Measurements from ENCODE around the gene UBE2I. TPM values are rescaled to one million over a fixed set of nuclear protein-coding genes. Genes with fewer than 3 reads are reported as not detected.
"Not testable (repeated sequence)": the region's sequence is repeated elsewhere in the genome, so short reads cannot be mapped to it uniquely, and the experiment has no call there.

UBE2I gene
- total RNA-seq, 1 experiment from 2014 or later: 361 TPM

DNA sequence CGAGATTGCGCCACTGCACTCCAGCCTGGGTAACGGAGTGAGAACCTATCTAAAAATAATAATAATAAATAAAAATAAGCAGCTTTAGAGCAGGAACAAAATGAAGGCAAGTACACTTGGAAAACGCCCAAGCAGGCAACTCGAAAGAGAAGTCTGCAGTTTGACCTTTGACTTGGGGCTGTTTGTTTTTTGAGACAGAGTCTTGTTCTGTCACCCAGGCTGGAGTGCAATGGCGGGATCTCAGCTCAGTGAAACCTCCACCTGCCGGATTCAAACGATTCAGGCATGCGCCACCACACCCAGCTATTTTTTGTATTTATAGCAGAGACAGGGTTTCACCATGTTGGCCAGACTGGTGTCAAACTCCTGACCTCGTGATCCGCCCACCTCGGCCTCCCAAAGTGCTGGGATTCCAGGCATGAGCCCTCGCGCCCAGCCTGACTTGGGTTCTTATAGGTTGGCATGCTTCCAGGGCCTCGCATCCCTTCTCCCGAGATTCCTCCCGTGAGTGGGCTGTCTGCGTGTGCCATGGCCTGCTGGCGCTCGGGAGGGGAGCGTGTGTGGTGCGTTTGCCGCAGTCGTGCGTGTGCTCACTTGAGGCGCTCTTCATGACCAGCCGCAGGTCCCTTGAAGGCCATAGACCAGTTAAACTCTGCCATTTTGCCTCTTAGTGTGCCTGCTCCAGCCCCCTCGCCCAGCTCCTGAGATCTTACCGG lies 18.4 kb upstream of the UBE2I start:
- intact Hi-C loops (cut with micrococcal nuclease; ENCODE audit: unreplicated experiment): no loop called here
- no peaks in the 10 kb centered on the region for H3K4me1 ChIP-seq (ENCODE audit: insufficient read depth, low read length, poor library complexity, severe bottlenecking)
- no peak overlapping the region for H3K4me3 ChIP-seq (ENCODE audit: low read depth, low read length, poor library complexity, severe bottlenecking)
- no TSS peak for BruUV-seq (replicated peaks)
- ChIA-PET POLR2A (ENCODE audit: low non-redundant PET) (no interaction called here), CTCF (no interaction called here)
- no peaks in the 10 kb centered on the region for H3K27me3 ChIP-seq (replicated peaks; ENCODE audit: insufficient read depth, low read depth, low read length, poor library complexity)
- DNase-seq (ENCODE audit: low spot score): no peak
- TF ChIP-seq, protein P1, sequence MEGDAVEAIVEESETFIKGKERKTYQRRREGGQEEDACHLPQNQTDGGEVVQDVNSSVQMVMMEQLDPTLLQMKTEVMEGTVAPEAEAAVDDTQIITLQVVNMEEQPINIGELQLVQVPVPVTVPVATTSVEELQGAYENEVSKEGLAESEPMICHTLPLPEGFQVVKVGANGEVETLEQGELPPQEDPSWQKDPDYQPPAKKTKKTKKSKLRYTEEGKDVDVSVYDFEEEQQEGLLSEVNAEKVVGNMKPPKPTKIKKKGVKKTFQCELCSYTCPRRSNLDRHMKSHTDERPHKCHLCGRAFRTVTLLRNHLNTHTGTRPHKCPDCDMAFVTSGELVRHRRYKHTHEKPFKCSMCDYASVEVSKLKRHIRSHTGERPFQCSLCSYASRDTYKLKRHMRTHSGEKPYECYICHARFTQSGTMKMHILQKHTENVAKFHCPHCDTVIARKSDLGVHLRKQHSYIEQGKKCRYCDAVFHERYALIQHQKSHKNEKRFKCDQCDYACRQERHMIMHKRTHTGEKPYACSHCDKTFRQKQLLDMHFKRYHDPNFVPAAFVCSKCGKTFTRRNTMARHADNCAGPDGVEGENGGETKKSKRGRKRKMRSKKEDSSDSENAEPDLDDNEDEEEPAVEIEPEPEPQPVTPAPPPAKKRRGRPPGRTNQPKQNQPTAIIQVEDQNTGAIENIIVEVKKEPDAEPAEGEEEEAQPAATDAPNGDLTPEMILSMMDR (conservative IDR thresholded peaks at IDR 0.05; ENCODE audit: low read depth, low read length): no peak
- no peak for TF ChIP-seq EZH2 (IDR thresholded peaks at IDR 0.05; ENCODE audit: borderline replicate concordance, low read depth, low read length, poor library complexity, severe bottlenecking)
- H3K9me3 ChIP-seq (ENCODE audit: low read depth, low read length, poor library complexity, severe bottlenecking): no peaks in the 10 kb centered on the region
- H3K27ac ChIP-seq (ENCODE audit: low read depth, low read length, poor library complexity, severe bottlenecking): no peak overlapping the region
- no peaks in the 10 kb centered on the region for H3K36me3 ChIP-seq (ENCODE audit: insufficient read depth, low read length, poor library complexity, severe bottlenecking)

DNA sequence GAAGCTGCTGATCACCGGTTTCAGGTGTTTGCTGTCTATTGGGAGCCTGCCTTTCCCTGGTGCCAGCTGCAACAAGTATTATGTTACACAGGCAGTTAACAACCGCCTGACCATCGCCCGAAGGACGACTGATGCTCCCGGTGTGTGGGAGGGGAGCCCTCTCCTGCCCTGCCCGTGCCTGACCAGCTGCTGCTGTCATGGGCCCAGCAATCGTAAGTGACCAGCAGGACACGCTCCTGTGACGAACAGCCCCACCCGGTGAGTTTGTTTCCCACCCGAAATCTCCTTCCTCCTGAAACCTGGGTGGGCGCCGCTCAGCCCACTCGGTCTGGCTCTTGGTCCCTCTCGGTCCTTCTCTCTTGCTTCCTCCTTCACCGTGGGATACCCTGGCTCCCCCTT lies 17.9 kb upstream of the UBE2I start:
- H3K27ac ChIP-seq (ENCODE audit: low read depth, low read length, poor library complexity, severe bottlenecking): no peak overlapping the region
- intact Hi-C loops (cut with micrococcal nuclease; ENCODE audit: unreplicated experiment): no loop called here

DNA sequence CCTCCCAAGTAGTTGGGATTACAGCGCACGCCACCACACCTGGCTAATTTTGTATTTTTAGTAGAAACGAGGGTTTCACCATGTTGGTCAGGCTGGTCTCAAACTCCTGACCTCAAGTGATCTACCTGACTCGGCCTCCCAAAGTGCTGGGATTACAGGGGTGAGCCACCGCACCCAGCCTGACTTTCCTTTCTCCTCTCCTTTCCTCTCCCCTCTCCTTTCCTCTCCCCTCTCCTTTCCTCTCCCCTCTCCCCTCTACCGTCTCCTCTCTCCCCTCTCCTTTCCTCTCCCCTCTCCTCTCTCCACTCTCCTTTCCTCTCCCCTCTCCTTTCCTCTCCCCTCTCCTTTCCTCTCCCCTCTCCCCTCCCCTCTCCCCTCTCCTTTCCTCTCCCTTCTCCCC lies 17.2 kb upstream of the UBE2I start:
- H3K9me3 ChIP-seq (ENCODE audit: low read depth, low read length, poor library complexity, severe bottlenecking); intact Hi-C loops (cut with micrococcal nuclease; ENCODE audit: unreplicated experiment); CTCF ChIA-PET; H3K36me3 ChIP-seq (ENCODE audit: insufficient read depth, low read length, poor library complexity, severe bottlenecking); H3K4me1 ChIP-seq (ENCODE audit: insufficient read depth, low read length, poor library complexity, severe bottlenecking); BruUV-seq (replicated peaks); POLR2A ChIA-PET (ENCODE audit: low non-redundant PET); H3K4me3 ChIP-seq (ENCODE audit: low read depth, low read length, poor library complexity, severe bottlenecking); DNase-seq (ENCODE audit: low spot score); H3K27ac ChIP-seq (ENCODE audit: low read depth, low read length, poor library complexity, severe bottlenecking); H3K27me3 ChIP-seq (replicated peaks; ENCODE audit: insufficient read depth, low read depth, low read length, poor library complexity): not testable (repeated sequence)

More for the DNA sequence above, 17.9 kb upstream of the UBE2I start:
- Histone ChIP-seq H3K4me1 (ENCODE audit: insufficient read depth, low read length, poor library complexity, severe bottlenecking) (no peaks in the 10 kb centered on the region), H3K27me3 (replicated peaks; ENCODE audit: insufficient read depth, low read depth, low read length, poor library complexity) (no peaks in the 10 kb centered on the region), H3K36me3 (ENCODE audit: insufficient read depth, low read length, poor library complexity, severe bottlenecking) (no peaks in the 10 kb centered on the region), H3K4me3 (ENCODE audit: low read depth, low read length, poor library complexity, severe bottlenecking) (no peak overlapping the region), H3K9me3 (ENCODE audit: low read depth, low read length, poor library complexity, severe bottlenecking) (no peaks in the 10 kb centered on the region)
- TF ChIP-seq EZH2 (IDR thresholded peaks at IDR 0.05; ENCODE audit: borderline replicate concordance, low read depth, low read length, poor library complexity, severe bottlenecking): no peak
- TF ChIP-seq, protein P1 (conservative IDR thresholded peaks at IDR 0.05; ENCODE audit: low read depth, low read length): no peak
- ChIA-PET CTCF (no interaction called here), POLR2A (ENCODE audit: low non-redundant PET) (no interaction called here)
- BruUV-seq (replicated peaks): no TSS peak
- DNase-seq (ENCODE audit: low spot score): no peak

DNA sequence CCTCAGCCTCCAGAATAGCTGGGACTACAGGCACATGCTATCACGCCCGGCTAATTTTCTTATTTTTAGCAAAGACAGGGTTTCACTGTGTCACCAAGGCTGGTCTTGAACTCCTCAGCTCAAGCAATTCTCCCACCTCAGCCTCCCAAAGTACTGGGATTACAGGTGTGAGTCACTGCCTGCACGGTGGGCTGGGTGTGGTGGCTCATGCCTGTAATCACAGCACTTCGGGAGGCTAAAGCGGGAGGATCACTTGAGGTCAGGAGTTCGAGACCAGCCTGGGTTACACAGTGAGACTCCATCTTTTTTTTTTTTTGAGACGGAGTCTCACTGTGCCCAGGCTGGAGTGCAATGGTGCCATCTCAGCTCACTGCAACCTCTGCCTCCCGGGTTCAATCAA lies 16.6 kb upstream of the UBE2I start:
- H3K4me1 ChIP-seq (ENCODE audit: insufficient read depth, low read length, poor library complexity, severe bottlenecking); H3K36me3 ChIP-seq (ENCODE audit: insufficient read depth, low read length, poor library complexity, severe bottlenecking); CTCF ChIA-PET; POLR2A ChIA-PET (ENCODE audit: low non-redundant PET); H3K27ac ChIP-seq (ENCODE audit: low read depth, low read length, poor library complexity, severe bottlenecking); BruUV-seq (replicated peaks); H3K9me3 ChIP-seq (ENCODE audit: low read depth, low read length, poor library complexity, severe bottlenecking); H3K27me3 ChIP-seq (replicated peaks; ENCODE audit: insufficient read depth, low read depth, low read length, poor library complexity); H3K4me3 ChIP-seq (ENCODE audit: low read depth, low read length, poor library complexity, severe bottlenecking); DNase-seq (ENCODE audit: low spot score); intact Hi-C loops (cut with micrococcal nuclease; ENCODE audit: unreplicated experiment): not testable (repeated sequence)

Data from A673 (cell line).